ENCODE data around the gene STK24.

STK24 gene

GRCh38 chr13:98585398-98585754, 8.5 kb upstream of the STK24 start:
- no peak for TF ChIP-seq CTCF (IDR thresholded peaks at IDR 0.05)

- TF ChIP-seq CTCF (IDR thresholded peaks at IDR 0.05), result no peak
Measured at GRCh38 chr13:98584668-98585397, 7.9 kb upstream of the STK24 start.

GRCh38 chr13:98582947-98583346, 6.0 kb upstream of the STK24 start:
- no peak for TF ChIP-seq CTCF (IDR thresholded peaks at IDR 0.05)

GRCh38 chr13:98581971-98582702, 5.2 kb upstream of the STK24 start:
- TF ChIP-seq CTCF (IDR thresholded peaks at IDR 0.05), result no peak

GRCh38 chr13:98581381-98581780, 4.5 kb upstream of the STK24 start:
- no peak for TF ChIP-seq CTCF (IDR thresholded peaks at IDR 0.05)

GRCh38 chr13:98580420-98580819, 3.5 kb upstream of the STK24 start:
- TF ChIP-seq CTCF (IDR thresholded peaks at IDR 0.05), result no peak

- TF ChIP-seq CTCF (IDR thresholded peaks at IDR 0.05), result no peak
Measured at GRCh38 chr13:98577836-98578285, 954 bp upstream of the STK24 start.
